ENCODE measurements around the gene PIK3CD. TPM values are rescaled to one million over a fixed set of nuclear protein-coding genes. Genes with fewer than 3 reads are reported as not detected.
"Not testable (repeated sequence)": the region's sequence is repeated elsewhere in the genome, so short reads cannot be mapped to it uniquely, and the experiment has no call there.

PIK3CD gene
- total and polyA plus RNA-seq, 12 donors: 1.3 to 16.4 (median 9.1) TPM

DNA sequence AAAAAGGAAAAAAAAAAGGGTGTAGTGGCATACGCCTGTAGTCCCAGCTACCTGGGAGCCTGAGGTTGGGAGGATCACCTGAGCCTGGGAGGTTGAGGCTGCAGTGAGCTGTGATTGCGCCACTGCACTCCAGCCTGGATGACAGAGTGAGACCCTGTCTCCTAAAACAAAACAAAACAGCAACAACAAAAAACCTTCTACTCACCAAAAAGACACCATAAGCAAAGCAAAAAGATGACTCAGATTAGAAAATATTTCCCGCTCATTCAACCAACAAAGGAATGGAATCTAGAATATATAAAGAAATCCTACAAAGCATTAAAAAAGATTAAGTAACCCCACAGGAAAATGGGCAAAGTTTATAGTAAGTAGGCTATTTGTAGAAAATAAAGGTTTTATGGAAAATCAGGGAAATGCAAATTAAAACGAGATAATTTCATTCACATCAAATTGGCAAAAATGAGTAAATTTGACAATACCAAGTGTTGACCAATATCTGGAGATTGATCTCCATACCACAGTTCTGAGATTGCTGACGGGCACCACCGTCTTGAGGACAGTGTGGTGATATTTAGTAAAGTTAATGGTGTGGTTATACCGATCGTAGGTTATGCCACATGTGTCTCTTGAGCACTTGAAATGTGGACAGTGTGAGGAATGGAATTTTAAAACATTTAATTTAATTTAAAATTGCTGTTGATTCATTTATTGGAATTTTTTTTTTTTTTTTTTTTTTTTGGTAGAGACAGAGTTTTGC, 54.0 kb downstream of the PIK3CD start:
- Histone ChIP-seq H3K27ac (no peak overlapping the region), H3K4me1 (replicated peaks in 1 of 2) (no peaks in the 10 kb centered on the region), H3K9me3 (replicated peaks in 1 of 3) (no peaks in the 10 kb centered on the region), H3K36me3 (replicated peaks in 1 of 2) (peaks cover 0 to 4% of the 10 kb centered on the region in 2 donors), H3K27me3 (no peaks in the 10 kb centered on the region), H3K4me3 (no peak overlapping the region)
- intact Hi-C loops (cut with DNase I): no loop called here
- no peak for TF ChIP-seq POLR2A (IDR thresholded peaks at IDR 0.05)
- TF ChIP-seq, protein P1, sequence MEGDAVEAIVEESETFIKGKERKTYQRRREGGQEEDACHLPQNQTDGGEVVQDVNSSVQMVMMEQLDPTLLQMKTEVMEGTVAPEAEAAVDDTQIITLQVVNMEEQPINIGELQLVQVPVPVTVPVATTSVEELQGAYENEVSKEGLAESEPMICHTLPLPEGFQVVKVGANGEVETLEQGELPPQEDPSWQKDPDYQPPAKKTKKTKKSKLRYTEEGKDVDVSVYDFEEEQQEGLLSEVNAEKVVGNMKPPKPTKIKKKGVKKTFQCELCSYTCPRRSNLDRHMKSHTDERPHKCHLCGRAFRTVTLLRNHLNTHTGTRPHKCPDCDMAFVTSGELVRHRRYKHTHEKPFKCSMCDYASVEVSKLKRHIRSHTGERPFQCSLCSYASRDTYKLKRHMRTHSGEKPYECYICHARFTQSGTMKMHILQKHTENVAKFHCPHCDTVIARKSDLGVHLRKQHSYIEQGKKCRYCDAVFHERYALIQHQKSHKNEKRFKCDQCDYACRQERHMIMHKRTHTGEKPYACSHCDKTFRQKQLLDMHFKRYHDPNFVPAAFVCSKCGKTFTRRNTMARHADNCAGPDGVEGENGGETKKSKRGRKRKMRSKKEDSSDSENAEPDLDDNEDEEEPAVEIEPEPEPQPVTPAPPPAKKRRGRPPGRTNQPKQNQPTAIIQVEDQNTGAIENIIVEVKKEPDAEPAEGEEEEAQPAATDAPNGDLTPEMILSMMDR (IDR thresholded peaks at IDR 0.05): no peak
- DNase-seq: no peak
- 86 to 95% (median 93%) methylated on average over 8 of the region's 8 CpGs for WGBS, 4 donors

GRCh38 chr1:9706178-9706577, 54.6 kb downstream of the PIK3CD start:
- DNase-seq: no peak
- H3K4me3 ChIP-seq: no peak overlapping the region
- no peaks in the 10 kb centered on the region for H3K27me3 ChIP-seq
- no peaks in the 10 kb centered on the region for H3K9me3 ChIP-seq (replicated peaks in 1 of 3)
- 90 to 95% (median 93%) methylated on average over 4 of the region's 4 CpGs for WGBS, 4 donors
- TF ChIP-seq POLR2A (IDR thresholded peaks at IDR 0.05): no peak
- TF ChIP-seq, protein P1 (IDR thresholded peaks at IDR 0.05): no peak
- H3K27ac ChIP-seq: no peak overlapping the region
- H3K4me1 ChIP-seq (replicated peaks in 1 of 2): no peaks in the 10 kb centered on the region
- H3K36me3 ChIP-seq (replicated peaks in 1 of 2): peaks cover 0 to 8% of the 10 kb centered on the region in 2 donors
- intact Hi-C loops (cut with DNase I): no loop called here

DNA sequence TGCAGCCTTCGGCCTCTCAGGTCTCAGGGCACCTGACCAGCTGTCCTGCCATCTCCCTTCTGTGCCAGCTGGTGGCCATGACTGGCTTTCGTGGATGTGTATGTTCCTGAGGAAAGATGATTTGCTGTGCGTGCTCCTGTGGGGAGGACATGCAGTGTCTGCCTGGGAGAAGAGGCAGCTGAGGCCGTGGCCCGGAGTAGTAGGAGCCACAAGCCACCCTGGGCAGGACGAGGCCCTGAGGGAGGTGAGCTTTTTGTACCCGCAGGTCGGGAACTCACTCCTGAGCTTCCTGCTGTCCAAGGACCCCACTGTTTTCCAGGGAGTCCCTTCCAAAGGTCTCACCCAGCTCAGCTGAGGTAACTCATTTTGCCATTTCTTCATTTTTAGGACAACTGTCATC, 58.5 kb downstream of the PIK3CD start:
- H3K27me3 ChIP-seq: no peaks in the 10 kb centered on the region
- no peak for DNase-seq
- H3K27ac ChIP-seq: no peak overlapping the region
- no peak overlapping the region for H3K4me3 ChIP-seq
- no peaks in the 10 kb centered on the region for H3K9me3 ChIP-seq (replicated peaks in 1 of 3)
- intact Hi-C loops (cut with DNase I): no loop called here
- peaks cover 0 to 12% of the 10 kb centered on the region in 2 donors for H3K36me3 ChIP-seq (replicated peaks in 1 of 2)
- H3K4me1 ChIP-seq (replicated peaks in 1 of 2): no peaks in the 10 kb centered on the region
- 90 to 94% (median 93%) methylated on average over 8 of the region's 8 CpGs for WGBS, 4 donors
- TF ChIP-seq, protein P1 (IDR thresholded peaks at IDR 0.05): no peak
- no peak for TF ChIP-seq POLR2A (IDR thresholded peaks at IDR 0.05)

- no peak for DNase-seq
These were observed 60.0 kb downstream of the PIK3CD start for GRCh38 chr1:9711466-9712020.

DNA sequence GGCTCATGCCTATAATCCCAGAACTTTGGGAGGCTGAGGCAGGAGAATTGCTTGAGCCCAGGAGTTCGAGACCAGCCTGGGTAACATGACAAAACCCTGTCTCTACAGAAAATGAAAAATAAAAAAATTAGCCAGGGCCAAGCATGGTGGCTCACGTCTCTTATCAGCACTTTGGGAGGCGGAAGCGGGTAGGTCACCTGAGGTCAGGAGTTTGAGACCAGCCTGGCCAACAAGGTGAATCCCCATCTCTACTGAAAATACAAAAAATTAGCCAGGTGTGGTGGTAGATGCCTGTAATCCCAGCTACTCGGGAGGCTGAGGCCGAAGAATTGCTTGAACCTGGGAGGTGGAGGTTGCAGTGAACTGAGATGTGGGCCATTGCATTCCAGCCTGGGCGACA, 61.2 kb downstream of the PIK3CD start:
- peaks cover 0 to 12% of the 10 kb centered on the region in 2 donors for H3K36me3 ChIP-seq (replicated peaks in 1 of 2)
- H3K4me1 ChIP-seq (replicated peaks in 1 of 2); H3K27me3 ChIP-seq; H3K27ac ChIP-seq; intact Hi-C loops (cut with DNase I); H3K9me3 ChIP-seq (replicated peaks in 1 of 3); H3K4me3 ChIP-seq; DNase-seq: not testable (repeated sequence)
- WGBS, 4 donors: 86 to 94% (median 92%) methylated on average over 7 of the region's 7 CpGs

More at GRCh38 chr1:9711466-9712020, 60.0 kb downstream of the PIK3CD start:
- Histone ChIP-seq H3K9me3 (replicated peaks in 1 of 3) (no peaks in the 10 kb centered on the region), H3K4me3 (no peak overlapping the region), H3K27me3 (no peaks in the 10 kb centered on the region), H3K27ac (no peak overlapping the region), H3K4me1 (replicated peaks in 1 of 2) (no peaks in the 10 kb centered on the region), H3K36me3 (replicated peaks in 1 of 2) (peaks cover 0 to 12% of the 10 kb centered on the region in 2 donors)
- intact Hi-C loops (cut with DNase I): no loop called here
- 82 to 90% (median 85%) methylated on average over 9 of the region's 9 CpGs for WGBS, 4 donors
- no peak for TF ChIP-seq POLR2A (IDR thresholded peaks at IDR 0.05)
- TF ChIP-seq, protein P1 (IDR thresholded peaks at IDR 0.05): no peak
